NCI-H187 treated with DMSO at 0.1 percent for 48 hours (cell line): ENCODE data around the gene CERS6.
"Not testable (repeated sequence)": the region's sequence is repeated elsewhere in the genome, so short reads cannot be mapped to it uniquely, and the experiment has no call there.

Experiments used
- DNase-seq: peaks from one replicate; lab custom pipeline; 2025; lab: John Stamatoyannopoulos, UW

CERS6 gene

GRCh38 chr2:168468354-168468753 is 12.3 kb downstream of the CERS6 start:
- DNase-seq: no peak

DNA sequence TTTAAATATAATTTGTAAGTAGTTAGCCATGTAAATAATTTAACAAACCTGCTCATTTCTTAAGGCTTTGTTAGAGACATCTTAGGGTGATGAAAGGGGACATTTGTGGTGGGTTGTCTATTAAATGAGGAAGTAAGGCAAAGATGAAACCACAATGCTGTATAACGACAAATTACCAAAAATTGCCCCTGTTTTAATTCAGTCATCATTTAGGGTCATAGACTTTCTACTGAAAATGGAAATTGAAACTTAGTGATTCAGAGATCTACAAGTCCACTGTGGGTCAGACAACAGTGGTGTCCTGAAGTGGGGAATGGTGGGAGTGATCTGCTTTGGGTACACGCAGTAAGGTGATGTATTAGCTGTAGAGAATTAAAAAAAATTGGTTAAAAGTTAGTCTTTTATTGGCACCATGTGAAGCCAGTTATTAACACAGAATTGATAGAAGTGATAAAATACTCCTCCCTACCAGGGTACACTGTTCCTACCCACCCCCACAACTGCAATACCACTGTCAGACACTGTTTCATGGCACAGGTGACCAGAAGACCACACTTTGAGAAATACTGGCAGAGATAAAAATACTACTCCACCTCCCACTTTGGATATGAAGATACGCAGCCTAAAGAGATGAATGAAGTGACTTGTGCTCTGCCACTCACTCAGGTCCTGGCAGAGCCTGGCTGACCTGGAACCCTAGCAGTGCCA is 13.4 kb downstream of the CERS6 start:
- no peak for DNase-seq

- no peak for DNase-seq
Observed at GRCh38 chr2:168470320-168471162, 14.5 kb downstream of the CERS6 start.

GRCh38 chr2:168471163-168471475 is 15.0 kb downstream of the CERS6 start:
- no peak for DNase-seq

GRCh38 chr2:168475636-168476035 is 19.6 kb downstream of the CERS6 start:
- DNase-seq: no peak

DNA sequence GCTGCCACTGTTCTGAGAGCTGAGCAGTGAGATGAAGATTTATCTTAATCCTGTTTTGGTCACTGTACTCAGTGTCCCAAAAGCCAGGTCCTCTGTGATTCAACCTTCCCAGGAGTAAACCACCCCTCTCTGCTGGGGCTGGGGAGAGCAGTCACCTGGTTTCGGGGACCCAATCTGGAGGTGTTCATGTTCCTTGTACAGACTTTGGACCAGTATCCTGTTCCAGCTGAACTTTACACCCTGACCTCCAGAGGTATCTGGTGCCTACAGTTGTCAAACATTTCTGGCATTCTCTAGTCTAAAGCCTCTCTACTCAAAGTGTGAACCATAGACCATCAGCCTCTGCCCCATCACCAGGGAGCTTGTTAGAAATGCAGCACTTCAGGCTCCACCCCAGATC is 22.1 kb downstream of the CERS6 start:
- DNase-seq: no peak

DNA sequence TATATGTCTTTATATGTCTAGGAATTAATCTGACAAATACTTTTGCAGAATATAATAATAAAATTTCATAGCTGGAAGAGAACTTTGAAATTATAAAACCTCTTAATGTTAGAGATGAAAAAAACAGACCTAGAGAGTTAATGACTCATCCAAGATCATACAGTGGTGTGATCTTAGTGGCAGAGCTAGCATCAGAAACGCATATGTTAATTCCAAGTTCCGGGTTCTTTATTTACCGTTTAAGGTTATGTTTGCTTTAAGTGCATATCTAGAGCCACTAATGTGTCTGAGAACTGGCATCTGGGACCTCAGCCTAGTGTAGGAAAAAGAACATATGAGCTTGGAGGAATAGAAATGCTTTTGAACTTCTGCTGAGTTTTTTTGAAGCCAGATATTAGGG is 24.3 kb downstream of the CERS6 start:
- DNase-seq: no peak

GRCh38 chr2:168480825-168481585 is 24.9 kb downstream of the CERS6 start:
- no peak for DNase-seq

DNA sequence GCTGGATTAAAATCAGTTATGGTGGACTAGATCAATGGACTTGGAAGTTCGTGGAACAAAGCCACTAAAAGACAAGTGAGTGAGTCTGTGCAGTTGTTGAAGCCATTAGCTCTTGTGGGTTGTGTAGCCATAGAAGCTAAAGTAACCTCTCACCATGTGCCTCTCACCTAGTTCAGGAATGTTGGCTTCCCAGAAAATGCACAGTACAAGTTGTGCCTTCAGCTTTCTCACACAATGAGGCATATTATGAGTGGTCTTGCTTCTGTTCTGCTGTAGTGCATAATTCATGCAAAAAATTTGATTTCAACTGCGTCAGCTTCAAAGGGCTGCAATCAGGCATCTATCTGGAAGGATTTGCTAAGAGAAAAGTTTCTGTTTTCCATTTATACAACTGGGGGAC is 26.2 kb downstream of the CERS6 start:
- DNase-seq: no peak

GRCh38 chr2:168482952-168483831 is 27.1 kb downstream of the CERS6 start:
- DNase-seq: no peak

- DNase-seq: no peak
Observed at GRCh38 chr2:168486477-168486876, 30.4 kb downstream of the CERS6 start.

GRCh38 chr2:168490015-168490874 is 34.2 kb downstream of the CERS6 start:
- DNase-seq: no peak

DNA sequence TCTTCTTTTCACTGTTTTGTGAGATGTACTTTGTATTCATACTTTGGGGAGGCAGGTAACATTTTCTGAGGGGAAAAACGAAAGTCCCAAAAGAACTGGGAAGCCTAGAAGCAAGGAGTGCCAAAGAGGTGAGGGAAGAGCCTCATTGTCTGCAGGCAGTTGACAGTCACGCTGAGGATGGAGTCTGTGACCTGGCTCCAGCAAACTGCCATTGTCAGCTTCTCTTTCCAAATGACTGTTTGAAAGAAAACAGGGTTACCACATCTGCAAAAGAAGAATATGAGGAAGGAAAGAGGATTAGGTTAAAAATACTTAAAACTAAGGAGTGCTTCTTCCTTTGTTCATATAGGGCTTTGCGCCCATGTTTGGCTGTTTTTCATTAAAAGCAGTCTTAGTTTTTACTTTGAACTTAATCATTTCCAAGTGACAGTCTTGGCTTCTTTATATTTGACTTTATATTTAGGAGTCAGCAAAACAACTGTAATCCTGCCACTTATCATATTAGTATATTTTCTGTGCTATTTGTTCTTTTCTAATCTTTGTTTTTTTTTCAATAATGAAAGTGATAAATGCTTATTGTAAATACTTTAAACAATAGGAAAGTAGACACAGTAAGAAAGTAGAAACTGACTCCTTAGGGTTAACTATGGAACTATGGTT is 35.0 kb downstream of the CERS6 start:
- no peak for DNase-seq

GRCh38 chr2:168491728-168492127 is 35.7 kb downstream of the CERS6 start:
- not testable (repeated sequence) for DNase-seq

- not testable (repeated sequence) for DNase-seq
Observed at GRCh38 chr2:168493219-168493618, 37.1 kb downstream of the CERS6 start.

DNA sequence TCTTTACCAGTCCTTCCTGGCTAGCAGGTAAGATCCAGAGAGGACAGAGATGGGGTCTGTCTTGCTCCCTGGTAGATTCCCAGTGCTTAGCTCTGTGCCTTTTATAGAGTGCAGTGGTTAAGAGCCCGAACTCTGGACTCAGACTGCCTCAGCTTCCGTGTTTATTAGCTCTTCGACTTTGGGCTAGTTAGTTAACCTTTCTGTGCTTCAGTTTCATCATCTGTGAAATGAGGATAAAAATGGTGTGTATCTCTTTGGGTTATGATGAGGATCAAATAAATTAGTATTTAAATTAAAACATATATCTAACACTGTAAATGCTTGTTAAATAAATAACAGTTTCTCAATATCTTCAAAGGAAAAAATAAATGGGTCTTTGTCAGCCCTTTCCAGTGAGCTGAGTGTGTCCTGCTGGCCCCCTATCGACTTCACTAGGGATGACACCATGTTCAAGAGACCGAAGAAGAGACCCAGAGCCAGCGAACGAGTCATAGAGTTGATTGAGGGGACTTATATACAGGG is 38.2 kb downstream of the CERS6 start:
- DNase-seq: no peak

DNA sequence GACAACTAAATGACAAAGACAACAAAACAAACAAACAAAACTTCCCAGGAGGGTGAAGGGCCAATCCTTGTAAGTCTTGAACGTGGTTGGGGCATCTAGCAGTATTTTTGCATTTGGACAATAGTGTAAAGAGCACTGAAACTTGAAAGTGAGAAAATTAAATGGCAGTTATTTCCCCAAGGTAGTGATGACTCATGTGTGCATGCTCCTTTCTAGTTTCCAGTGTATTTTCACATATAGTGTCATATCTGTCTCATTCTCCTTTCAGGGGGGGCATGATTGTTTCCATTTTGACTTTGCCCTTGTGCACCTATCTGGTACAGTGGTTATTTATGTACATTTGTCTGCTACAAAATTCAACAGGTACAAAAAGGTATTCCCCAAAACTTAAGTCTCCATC is 39.5 kb downstream of the CERS6 start:
- no peak for DNase-seq

DNA sequence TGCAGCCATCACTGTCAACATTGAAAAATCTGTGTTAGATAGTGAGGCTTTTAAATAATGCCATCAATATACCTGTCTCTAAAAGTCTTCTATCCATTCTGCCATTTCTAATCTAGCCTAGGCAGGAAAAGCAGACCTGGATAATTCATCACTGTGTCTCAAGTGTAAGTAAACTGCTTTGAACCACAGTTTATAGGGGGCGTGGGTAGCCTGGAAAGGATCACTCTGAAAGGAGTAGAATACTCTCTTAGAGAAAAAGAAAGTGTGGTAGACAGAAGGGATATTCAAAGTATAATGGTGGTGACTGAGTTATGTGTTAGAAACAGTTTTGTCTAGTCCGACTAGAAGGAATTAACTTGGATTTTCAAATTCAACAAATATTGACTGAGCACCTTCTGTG is 40.8 kb downstream of the CERS6 start:
- DNase-seq: no peak

GRCh38 chr2:168499500-168499899 is 43.4 kb downstream of the CERS6 start:
- DNase-seq: no peak

DNA sequence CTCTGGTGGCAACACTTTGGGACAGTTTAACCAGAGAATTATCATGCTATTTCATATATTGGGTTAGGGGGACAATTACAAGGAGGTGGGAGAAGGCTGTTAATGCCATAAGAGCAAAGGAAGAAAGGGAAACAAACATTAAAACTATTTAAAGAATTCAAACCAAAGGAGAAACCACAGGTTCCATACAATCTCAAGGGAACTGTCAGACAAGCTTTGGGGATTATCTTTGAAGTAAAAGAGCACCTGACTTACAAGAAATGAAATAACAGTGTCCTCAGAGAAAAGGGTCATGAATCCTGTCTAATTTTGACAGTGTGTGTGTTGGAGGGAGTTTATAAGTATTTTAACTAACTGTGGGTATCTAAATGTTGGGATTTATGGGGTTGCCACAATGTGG is 44.4 kb downstream of the CERS6 start:
- DNase-seq: no peak
